DND-41 (cell line): Measurements from ENCODE around the gene ADIPOQ.
"Not testable (repeated sequence)": the region's sequence is repeated elsewhere in the genome, so short reads cannot be mapped to it uniquely, and the experiment has no call there.

Source experiments
- ATAC-seq: fragments of 200-7000 bp; cut with Tn5 transposase; 3 replicates; pipeline ENCODE4 v1.9.1; 2021; ENCODE audit warnings: low read depth; ENCODE audit not compliant: insufficient read depth
- DNase-seq: peaks from one replicate; pipeline ENCODE4 v3.0.0-alpha.2; 2020
- H2AFZ ChIP-seq: 2 replicates; pipeline ENCODE4 v1.6.0; 2012; ENCODE audit warnings: low read depth, low read length
- H3K27ac ChIP-seq: 2 replicates; pipeline ENCODE4 v1.5.1; 2012; ENCODE audit warnings: low read length, inconsistent platforms
- H3K27me3 ChIP-seq: fragments of 200-600 bp; sonication (generic); 2 replicates; pipeline ENCODE4 v1.6.0; 2012; ENCODE audit warnings: low read length, mild to moderate bottlenecking, inconsistent platforms; ENCODE audit not compliant: insufficient read depth, poor library complexity
- H3K36me3 ChIP-seq: 2 replicates; pipeline ENCODE4 v1.5.1; 2012; ENCODE audit warnings: low read length, inconsistent platforms; ENCODE audit not compliant: insufficient read depth
- H3K4me1 ChIP-seq: 2 replicates; pipeline ENCODE4 v1.5.1; 2012; ENCODE audit warnings: mild to moderate bottlenecking, low read length; ENCODE audit not compliant: insufficient read depth
- H3K4me2 ChIP-seq: 2 replicates; pipeline ENCODE4 v1.6.0; 2012; ENCODE audit warnings: mild to moderate bottlenecking, moderate library complexity, low read length, inconsistent platforms; ENCODE audit not compliant: insufficient read depth
- H3K4me3 ChIP-seq, 2 experiments: fragments of 200-600 bp in 1 of 2; shearing (Covaris generic) in 1 of 2; 2 replicates each; pipeline ENCODE4 v1.5.1; 2012 to 2016; ENCODE audit warnings: inconsistent platforms in 2 of 2, low read length in 2 of 2, mild to moderate bottlenecking in 2 of 2, low read depth in 1 of 2, moderate library complexity in 1 of 2
- H3K79me2 ChIP-seq: 2 replicates; pipeline ENCODE4 v1.6.0; 2012; ENCODE audit warnings: low read length, inconsistent platforms; ENCODE audit not compliant: insufficient read depth
- H3K9ac ChIP-seq: 2 replicates; pipeline ENCODE4 v1.6.0; 2012; ENCODE audit warnings: low read depth, mild to moderate bottlenecking, inconsistent platforms, low read length, moderate library complexity
- H3K9me3 ChIP-seq: 2 replicates; pipeline ENCODE4 v1.5.1; 2012; ENCODE audit warnings: low read length, moderate library complexity, mild to moderate bottlenecking, inconsistent platforms; ENCODE audit not compliant: insufficient read depth, severe bottlenecking
- H4K20me1 ChIP-seq: 2 replicates; pipeline ENCODE4 v1.6.0; 2012; ENCODE audit warnings: low read length; ENCODE audit not compliant: insufficient read depth
- EZH2 ChIP-seq: IDR thresholded peaks from 3 replicates; pipeline ENCODE4 v1.6.1; 2012; ENCODE audit warnings: borderline replicate concordance, low read depth, mild to moderate bottlenecking, moderate library complexity, low read length, inconsistent platforms; ENCODE audit not compliant: severe bottlenecking
- TF ChIP-seq, protein P1 (sequence below): IDR thresholded peaks from 2 replicates; pipeline ENCODE4 v1.5.1; 2012; ENCODE audit warnings: borderline replicate concordance, low read length, moderate library complexity, mild to moderate bottlenecking; ENCODE audit not compliant: poor library complexity, severe bottlenecking; ENCODE audit errors: extremely low read depth

The ADIPOQ gene

DNA sequence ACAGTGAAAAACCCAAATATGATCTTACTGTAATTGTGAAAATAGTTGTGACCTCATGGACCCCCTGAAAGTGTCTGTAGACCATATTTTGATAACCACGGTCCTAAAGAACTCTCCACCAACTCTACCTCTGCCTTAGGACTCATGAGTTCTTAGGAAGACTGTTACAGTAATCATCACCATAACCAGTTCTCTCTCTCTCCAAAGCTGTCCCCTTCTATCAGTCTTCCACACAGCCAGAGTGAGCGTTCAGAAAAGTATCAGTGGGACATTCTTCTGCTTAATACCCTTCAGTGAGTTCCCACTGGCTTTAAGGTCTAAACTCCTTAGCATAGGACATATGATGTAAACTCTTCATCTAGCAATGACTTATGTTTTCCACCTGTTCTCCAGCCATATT, 60.2 kb downstream of the ADIPOQ start:
- Histone ChIP-seq H3K4me3 (no peak overlapping the region), H4K20me1 (no peaks in the 10 kb centered on the region), H3K9ac (no peak overlapping the region), H3K36me3 (no peaks in the 10 kb centered on the region), H2AFZ (no peak overlapping the region), H3K9me3 (no peaks in the 10 kb centered on the region), H3K4me1 (no peaks in the 10 kb centered on the region), H3K27me3 (no peaks in the 10 kb centered on the region), H3K4me2 (no peak overlapping the region), H3K27ac (no peak overlapping the region), H3K79me2 (no peaks in the 10 kb centered on the region)
- no peak for TF ChIP-seq EZH2
- TF ChIP-seq, protein P1, sequence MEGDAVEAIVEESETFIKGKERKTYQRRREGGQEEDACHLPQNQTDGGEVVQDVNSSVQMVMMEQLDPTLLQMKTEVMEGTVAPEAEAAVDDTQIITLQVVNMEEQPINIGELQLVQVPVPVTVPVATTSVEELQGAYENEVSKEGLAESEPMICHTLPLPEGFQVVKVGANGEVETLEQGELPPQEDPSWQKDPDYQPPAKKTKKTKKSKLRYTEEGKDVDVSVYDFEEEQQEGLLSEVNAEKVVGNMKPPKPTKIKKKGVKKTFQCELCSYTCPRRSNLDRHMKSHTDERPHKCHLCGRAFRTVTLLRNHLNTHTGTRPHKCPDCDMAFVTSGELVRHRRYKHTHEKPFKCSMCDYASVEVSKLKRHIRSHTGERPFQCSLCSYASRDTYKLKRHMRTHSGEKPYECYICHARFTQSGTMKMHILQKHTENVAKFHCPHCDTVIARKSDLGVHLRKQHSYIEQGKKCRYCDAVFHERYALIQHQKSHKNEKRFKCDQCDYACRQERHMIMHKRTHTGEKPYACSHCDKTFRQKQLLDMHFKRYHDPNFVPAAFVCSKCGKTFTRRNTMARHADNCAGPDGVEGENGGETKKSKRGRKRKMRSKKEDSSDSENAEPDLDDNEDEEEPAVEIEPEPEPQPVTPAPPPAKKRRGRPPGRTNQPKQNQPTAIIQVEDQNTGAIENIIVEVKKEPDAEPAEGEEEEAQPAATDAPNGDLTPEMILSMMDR, result no peak
- no peak for DNase-seq
- no peak for ATAC-seq

DNA sequence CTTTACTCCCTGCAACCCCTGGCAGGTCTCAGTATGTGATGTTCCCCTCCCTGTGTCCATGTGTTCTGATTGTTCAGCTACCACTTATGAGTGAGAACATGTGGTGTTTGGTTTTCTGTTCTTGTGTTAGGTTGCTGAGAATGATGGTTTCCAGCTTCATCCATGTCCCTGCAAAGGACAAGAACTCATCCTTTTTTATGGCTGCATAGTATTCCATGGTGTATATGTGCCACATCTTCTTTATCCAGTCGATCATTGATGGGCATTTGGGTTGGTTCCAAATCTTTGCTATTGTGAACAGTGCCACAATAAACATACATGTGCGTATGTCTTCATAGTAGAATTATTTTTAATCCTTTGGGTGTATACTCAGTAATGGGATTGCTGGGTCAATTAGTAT, 61.2 kb downstream of the ADIPOQ start:
- H3K9me3 ChIP-seq, H3K4me2 ChIP-seq, H3K4me3 ChIP-seq, H3K27me3 ChIP-seq, DNase-seq, H3K27ac ChIP-seq, H3K36me3 ChIP-seq, H4K20me1 ChIP-seq, H2AFZ ChIP-seq, H3K4me1 ChIP-seq, H3K79me2 ChIP-seq, ATAC-seq, H3K9ac ChIP-seq: not testable (repeated sequence)

DNA sequence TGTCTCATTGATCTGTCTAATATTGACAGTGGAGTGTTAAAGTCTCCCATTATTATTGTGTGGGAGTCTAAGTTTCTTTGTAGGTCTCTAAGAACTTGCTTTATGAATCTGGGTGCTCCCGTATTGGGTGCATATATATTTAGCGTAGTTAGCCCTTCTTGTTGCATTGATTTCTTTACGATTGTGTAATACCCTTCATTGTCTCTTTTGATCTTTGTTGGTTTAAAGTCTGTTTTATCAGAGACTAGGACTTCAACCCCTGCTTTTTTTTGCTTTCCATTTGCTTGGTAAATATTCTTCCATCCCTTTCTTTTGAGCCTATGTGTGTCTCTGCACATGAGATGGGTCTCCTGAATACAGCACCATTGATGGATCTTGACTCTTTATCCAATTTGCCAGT, 64.6 kb downstream of the ADIPOQ start:
- not testable (repeated sequence) for H4K20me1 ChIP-seq, H3K4me3 ChIP-seq, H3K4me2 ChIP-seq, H3K9ac ChIP-seq, H3K27ac ChIP-seq, H3K79me2 ChIP-seq, H2AFZ ChIP-seq, ATAC-seq, H3K27me3 ChIP-seq, DNase-seq, H3K36me3 ChIP-seq, H3K9me3 ChIP-seq
- H3K4me1 ChIP-seq, result peaks cover 10% of the 10 kb centered on the region
